SH-SY5Y (cell line): ENCODE data around the gene MRPS23.

Experiments
- GATA2 ChIP-seq: IDR thresholded peaks from 2 replicates; pipeline ENCODE4 v1.6.1; 2011; ENCODE audit warnings: mild to moderate bottlenecking, low read depth, low read length
- GATA3 ChIP-seq: IDR thresholded peaks from 2 replicates; pipeline ENCODE4 v1.6.1; 2011; ENCODE audit warnings: low read depth, mild to moderate bottlenecking, low read length, moderate library complexity

The MRPS23 gene

DNA sequence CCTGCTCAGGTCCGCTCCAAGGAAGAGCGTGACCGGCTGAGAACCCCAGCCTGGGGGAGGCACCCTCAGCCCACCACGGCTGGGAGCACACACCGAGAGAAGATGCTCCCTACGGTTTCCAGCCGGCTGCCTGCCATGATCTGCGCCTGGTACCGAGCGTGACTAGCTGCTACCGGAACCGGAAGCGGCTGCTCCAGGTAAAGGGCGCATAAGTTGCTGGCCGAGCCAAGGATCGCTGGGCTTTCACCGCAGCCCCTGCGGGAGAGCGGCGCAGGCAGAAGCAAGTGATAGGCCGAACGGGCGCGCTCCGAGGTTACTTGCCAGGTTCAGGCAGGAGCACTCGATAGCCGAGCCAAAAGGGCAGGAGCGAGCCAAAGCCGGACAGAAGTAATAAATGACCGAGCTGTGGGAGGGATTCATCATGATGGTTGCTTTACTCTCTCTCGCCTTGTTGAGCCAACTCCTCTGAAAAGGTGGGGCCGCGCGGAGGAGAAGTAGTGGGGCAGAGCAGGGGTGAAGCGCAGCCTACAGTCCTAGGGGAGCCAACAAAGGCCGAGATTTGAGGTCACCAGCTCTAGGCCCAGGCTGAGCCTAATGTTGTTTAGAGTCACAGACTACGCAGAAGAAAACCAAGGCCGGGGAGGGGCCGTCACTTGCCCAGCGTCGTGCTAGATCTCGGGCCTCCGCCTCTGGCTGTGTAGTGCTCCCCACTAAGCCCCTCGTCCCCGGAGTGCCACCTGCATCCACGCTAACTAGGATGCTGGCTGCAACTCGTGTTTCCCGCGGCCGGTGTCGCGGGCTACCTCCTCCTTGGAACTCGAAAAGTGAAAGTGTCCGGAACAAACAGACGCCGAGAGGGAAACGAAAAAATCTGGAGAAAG is at the start of gene MRPS23:
Gene MRPS23 (minus strand): TSS at position 171 of the 881 bp plus-strand sequence. CDS start 34 bp downstream, at position 137.
- TF ChIP-seq GATA3, result no peak
- peak; percentile 6; the same call in 1 of the 2 replicates for TF ChIP-seq GATA2

DNA sequence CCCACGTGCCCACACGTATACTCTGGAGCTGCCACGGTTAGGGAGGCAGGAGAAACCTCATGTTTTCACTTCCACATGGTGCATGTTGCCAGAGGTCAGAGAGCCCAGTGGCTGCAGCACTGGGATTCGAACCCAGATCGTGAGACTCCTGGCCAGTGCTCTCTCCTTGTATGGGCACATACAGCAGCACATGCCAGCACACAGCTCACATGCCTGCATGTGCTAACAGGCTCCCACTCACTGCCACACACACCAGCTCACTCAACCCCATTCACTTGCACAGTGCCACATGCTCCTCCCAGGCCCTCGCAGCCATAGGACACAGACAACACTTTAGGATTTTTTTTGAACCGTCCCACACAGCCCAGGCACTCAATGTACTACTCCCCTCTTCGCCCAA is 49.5 kb upstream of the MRPS23 start:
- TF ChIP-seq GATA2 (no peak), GATA3 (no peak)

DNA sequence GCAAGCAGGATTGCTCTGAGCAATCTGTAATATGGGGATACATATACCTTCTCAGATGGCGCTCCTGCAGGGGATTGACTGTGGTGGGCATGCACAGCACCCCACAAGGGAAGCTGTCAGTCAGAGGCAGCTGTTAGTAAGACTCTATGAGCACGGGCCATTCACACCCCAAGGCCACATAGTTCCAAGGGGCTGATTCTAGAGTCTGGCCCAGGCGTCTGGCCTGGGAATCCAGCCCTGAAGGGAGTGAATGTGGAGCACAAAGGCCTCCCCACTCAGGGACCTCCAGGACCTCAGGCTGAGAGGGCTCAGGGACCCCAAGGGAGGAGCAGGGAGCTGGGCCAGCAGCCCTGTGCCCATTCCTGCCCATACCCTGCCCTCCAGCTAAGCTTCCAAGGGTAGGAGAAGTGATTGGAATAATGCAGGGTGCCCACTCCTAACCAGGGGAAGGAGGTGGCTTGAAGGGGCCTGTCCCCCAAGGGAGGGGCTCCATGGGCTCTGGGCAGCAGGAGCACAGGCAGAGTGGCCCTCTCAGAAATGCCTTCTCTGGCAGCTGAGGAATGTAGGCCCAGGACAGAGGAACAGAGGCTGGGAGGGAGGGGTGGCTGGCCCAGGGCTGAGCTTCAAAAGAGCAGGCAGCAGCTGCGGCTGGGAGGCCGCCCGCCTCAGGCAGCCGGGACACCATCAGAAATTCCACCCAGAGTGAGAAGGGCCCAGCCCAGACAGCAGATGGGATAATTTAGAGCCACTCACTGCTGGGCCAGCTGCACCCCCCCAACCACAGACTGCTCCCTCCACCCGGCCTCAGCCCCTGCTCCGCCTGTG is 48.9 kb upstream of the MRPS23 start:
- TF ChIP-seq GATA2 (no peak), GATA3 (no peak)

GRCh38 chr17:57895382-57896060 is 45.7 kb upstream of the MRPS23 start:
- TF ChIP-seq GATA3 (no peak), GATA2 (no peak)

DNA sequence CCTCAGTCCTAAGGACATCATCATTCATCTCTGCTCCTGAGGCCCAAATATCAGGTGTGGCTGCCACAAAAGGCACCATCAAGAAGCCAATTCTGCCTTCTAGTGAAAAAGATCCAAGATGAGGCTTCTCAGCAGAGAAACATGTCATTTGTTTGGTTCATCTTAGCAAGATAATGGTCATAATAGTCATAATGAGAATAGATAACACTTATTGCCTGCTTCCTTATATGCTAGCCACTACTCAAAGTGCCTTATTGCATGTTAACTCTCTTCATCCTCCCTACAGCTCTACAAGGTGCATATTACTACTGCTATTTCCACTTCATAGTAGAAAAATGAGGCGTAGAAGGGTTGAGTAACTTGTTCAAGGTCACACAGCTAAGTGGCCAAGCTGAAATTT is 45.0 kb upstream of the MRPS23 start:
- TF ChIP-seq GATA3, result no peak
- TF ChIP-seq GATA2, result no peak

- TF ChIP-seq GATA2 (no peak), GATA3 (no peak)
These were observed 43.2 kb upstream of the MRPS23 start for GRCh38 chr17:57892820-57893595.

DNA sequence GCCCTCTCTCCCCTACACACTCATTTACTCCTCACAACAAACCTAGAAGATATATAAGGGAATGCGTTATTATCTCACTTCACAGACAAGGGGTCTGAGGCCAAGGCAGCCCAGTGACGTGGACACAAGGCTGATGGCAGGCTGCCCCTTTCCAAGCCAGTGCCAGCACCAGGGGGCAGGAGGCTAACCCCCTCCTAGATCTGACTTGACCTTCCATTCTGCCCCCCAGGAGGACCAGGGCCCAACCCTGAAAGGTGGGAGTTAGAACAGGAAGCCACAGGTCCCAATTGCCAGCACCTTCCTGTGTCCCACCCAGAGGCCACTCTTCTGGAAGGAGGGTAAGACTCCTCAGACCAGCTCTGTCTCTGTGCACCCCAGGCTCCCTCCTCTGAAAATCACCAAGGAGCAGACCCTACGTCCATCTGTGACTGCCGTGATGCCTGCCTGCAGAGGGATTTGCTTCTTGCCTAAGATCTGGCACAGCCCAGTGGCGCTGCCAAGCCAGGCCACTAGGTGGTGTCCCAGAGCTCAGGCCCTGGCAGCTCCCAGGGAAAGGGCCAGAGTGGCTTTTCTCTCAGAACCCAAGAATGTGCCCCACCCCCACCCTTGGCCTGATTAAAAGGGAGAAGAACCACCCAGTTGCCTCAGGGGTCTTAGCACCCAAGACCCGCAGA is 42.4 kb upstream of the MRPS23 start:
- no peak for TF ChIP-seq GATA2

- TF ChIP-seq GATA2 (no peak), GATA3 (no peak)
These were observed 41.0 kb upstream of the MRPS23 start for GRCh38 chr17:57890857-57891232.

GRCh38 chr17:57889892-57890856 is 40.3 kb upstream of the MRPS23 start:
- TF ChIP-seq GATA2 (no peak), GATA3 (no peak)

- TF ChIP-seq GATA2, result no peak
These were observed 39.4 kb upstream of the MRPS23 start for GRCh38 chr17:57889252-57889651.

DNA sequence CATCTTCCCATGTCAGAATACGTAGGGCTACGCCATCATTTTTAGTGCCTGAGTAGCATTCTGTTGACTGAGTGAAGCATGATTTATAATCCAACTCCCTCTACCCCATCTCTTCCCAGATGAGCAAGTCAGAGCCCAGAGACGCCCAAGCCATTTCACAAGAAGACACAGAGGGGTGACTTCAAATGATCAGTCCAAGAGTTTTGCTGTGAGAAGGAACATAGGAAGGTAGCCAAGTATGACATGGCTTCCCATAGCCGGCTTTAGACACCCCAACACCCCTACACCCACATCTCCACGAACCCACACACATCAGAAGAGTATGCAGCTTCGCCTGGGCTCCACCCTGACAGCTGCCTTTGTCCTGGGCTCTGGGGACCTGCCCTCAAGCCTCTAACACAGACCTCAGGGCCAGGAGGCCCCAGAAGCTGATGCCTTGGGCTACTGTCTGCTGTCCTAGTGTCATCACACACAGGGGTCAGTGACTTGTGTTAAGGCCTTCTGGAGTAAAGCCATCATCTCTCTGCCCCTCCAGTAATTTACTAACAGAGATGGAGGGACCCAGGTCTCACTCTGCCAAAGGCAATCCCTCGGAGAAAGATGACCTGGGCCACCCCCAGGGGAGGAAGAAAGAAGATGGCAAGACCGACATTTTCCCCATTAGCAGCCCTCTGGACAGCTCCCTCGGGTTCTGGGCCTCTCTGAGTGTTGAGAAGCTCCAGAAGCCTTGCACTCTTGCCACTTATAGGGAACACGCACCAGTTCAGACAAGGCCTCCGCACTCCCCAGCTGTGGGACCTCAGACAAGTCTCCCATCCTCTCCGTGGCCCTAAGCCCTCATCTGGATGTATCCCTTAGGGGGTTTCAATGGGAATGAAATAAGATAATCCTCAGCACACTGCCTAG is 38.7 kb upstream of the MRPS23 start:
- TF ChIP-seq GATA3, result no peak
- TF ChIP-seq GATA2, result no peak
